ENCODE data around the gene CAMSAP2.

The CAMSAP2 gene

GRCh38 chr1:200875416-200875815 lies 136.7 kb downstream of the CAMSAP2 start:
- DNase-seq (ENCODE audit: insufficient read length, low spot score): no peak
- no peak for FAIRE-seq

- FAIRE-seq (no peak), DNase-seq (ENCODE audit: insufficient read length, low spot score) (no peak)
Observed at GRCh38 chr1:200877010-200877409, 138.3 kb downstream of the CAMSAP2 start.

GRCh38 chr1:200877839-200878551 lies 139.3 kb downstream of the CAMSAP2 start:
- no peak for FAIRE-seq
- no peak for DNase-seq (ENCODE audit: insufficient read length, low spot score)

DNA sequence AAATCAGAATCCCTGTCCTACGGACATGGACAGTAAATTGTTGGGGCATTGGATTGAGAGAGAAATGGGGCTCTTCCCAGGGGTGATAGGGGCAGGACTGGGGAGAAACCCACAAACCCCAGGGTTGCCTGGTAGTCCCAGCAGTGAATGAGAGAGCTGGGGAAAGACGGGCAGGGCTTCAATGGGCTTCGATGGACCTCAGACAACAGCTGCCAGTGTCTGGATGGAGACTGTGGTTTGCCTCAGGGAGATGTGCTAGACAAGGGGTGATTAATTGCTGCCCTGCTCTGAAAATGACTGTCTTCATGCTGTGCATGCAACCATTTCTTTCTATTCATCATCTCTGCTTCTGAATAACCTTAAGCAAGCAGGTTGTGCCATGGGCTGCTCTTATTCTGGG lies 141.5 kb downstream of the CAMSAP2 start:
- DNase-seq (ENCODE audit: insufficient read length, low spot score): no peak
- FAIRE-seq: no peak

DNA sequence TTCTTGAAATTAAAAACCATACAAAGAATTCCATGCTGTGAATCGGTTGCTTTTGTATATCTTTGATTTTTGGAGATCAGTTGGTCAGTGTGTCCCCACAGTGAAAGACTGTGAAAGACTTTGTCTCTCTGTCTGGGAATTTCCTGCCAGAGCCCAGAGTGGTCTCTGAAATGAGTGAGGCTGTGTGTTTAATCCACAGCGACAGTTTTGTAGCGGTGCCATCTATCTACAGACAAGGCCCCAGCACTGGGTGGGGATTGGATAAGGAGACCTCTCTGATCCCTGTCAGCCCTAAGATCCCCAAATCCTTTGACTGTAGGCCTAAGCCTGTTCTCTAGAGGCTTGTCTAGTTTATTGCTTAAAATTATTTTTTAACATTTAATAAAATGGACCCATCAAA lies 144.4 kb downstream of the CAMSAP2 start:
- FAIRE-seq (no peak), DNase-seq (ENCODE audit: insufficient read length, low spot score) (no peak)

DNA sequence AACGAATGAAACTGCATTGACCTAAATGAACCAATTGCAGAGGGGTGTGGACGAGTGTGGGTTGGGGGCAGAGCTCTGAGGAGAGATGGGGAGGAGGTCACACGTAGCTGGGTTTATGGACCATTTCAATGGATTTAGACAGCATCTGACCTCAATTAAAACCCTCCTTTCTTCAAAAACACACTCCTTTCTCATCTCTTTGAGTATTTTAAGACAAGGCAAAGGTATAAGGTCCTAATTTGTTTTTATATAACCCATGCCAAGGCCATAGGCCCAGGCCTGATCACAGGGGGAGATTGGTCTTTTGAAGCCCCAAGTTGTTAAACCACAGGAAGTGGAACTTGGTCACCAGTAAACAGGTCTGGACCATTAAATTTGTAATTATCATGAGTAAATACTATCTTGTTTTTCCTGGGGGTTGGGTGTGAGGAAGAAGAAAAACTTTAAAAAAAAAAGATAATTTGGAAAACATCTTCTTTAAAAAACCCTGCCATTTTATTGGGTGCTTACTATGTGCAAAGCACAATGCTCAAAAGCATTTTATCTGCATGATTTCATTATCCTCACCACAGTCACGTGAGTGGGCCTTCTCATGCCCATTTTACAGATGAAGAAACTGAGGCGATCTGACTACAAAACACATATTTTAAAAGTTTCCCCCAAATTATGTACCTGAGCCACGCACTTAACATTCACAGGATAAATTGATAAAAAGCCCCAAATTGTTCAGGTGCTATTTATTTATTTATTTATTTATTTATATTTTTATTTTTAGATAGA lies 147.1 kb downstream of the CAMSAP2 start:
- FAIRE-seq: no peak

DNA sequence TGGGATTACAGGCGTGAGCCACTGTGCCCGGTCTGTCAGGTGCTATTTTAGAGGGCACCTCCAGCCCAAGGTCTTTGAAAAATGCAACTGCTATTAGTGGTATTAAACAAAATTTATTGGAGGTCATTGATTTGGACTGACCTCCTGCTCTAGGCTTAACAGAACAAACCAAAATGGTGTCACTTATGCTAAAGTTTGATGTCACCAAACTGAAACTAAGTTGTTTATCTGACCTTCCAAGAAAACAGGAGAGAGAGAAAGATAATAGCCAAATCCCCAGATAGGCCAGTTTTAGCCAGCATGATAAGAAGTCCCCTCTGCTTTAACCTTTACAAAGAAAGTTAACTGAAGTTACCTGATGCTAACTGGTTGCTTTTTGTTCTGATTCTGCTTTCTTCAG lies 147.9 kb downstream of the CAMSAP2 start:
- DNase-seq (ENCODE audit: insufficient read length, low spot score): no peak
- no peak for FAIRE-seq

More for the DNA sequence above, 147.1 kb downstream of the CAMSAP2 start:
- DNase-seq (ENCODE audit: insufficient read length, low spot score): no peak

- no peak for DNase-seq (ENCODE audit: insufficient read length, low spot score)
- no peak for FAIRE-seq
Observed at GRCh38 chr1:200887036-200887435, 148.3 kb downstream of the CAMSAP2 start.

- no peak for FAIRE-seq
- DNase-seq (ENCODE audit: insufficient read length, low spot score): no peak
Observed at GRCh38 chr1:200887772-200888348, 149.2 kb downstream of the CAMSAP2 start.

- FAIRE-seq (peak; percentile 63), DNase-seq (ENCODE audit: insufficient read length, low spot score) (peak; percentile 69)
Observed at GRCh38 chr1:200888349-200888838, 149.7 kb downstream of the CAMSAP2 start.

DNA sequence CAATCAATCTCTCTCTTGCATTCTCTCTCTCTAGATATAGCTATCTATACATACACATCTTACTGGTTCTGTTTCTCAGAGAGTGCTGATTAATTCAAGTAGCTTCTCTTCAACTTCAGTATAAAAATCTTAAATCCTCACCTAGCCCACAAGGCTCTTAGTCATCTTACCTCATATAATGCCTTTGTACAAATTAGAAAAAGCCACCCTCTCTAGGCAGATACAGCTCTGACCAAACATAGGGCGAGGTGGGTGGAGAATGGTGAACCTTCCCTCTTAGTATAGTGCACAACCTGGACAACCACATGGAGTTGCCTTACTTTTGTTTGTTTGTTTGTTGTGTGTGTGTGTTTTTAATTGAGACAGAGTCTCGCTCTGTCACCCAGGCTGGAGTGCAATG lies 150.9 kb downstream of the CAMSAP2 start:
- FAIRE-seq (no peak), DNase-seq (ENCODE audit: insufficient read length, low spot score) (no peak)

DNA sequence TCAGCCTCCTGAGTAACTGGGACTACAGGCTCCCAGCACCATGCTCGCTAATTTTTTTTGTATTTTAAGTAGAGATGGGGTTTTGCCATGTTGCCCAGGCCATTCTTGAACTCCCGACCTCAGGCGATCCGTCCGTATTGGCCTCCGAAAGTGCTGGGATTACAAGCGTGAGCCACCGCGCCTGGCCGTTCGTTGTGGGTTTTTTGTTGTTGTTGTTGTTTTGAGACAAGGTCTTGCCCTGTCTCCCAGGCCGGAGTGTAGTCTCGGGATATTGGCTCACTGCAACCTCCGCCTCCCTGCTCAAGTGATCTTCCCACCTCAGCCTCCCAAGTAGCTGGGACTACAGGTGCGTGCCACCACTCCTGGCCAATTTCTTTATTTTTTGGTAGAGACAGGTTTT lies 151.3 kb downstream of the CAMSAP2 start:
- no peak for FAIRE-seq
- DNase-seq (ENCODE audit: insufficient read length, low spot score): no peak

DNA sequence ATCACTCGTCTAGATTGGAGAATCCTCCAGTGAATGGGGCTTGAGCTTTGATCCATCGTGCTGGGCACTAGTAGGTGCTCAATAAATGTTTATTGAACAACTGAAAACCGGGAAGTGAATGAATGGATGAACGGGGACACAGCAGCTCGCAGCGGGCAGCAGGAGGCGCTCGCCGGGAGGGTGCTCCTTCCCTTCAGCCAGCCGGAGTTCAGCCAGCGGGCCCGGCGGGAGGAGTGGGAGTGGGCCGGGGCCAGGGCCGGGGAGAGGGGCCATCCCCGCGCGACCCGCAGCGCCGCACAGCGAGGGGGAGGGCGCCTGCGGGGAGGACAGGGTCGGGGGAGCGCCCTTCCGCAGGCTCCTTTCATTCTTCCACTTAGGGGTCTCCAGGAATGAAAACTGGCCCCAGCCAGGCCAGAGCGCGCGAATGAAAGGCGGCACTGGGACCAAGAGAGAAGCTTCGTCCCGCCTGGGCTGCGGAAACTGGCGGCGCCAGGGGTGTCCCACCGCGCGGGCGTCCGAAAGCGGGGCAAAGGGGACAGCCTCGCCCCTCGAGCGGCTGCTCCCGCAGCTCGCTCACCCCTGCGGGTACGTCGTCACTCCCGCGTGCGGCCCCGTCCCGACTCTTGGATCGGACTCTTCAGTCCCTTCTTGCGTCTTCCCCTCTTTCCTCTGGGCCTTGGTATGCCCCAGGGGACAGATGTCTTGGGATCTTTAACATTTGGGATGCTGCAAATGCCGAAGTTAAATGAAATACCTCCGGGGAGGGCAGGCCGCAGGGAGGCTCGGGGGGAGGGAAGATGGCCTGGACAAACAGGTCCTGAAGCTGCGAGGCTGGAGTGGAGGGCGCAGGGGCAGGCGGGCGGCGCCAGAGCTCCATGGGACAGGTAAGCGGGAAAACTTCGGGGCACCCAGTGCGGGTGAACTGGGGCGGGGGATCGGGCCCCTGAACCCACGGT lies 152.4 kb downstream of the CAMSAP2 start:
- peak; percentile 13 for FAIRE-seq
- DNase-seq (ENCODE audit: insufficient read length, low spot score): peak; percentile 74

- FAIRE-seq (no peak), DNase-seq (ENCODE audit: insufficient read length, low spot score) (no peak)
Observed at GRCh38 chr1:200891774-200892157, 153.1 kb downstream of the CAMSAP2 start.

- FAIRE-seq (no peak), DNase-seq (ENCODE audit: insufficient read length, low spot score) (no peak)
Observed at GRCh38 chr1:200892546-200892945, 153.9 kb downstream of the CAMSAP2 start.

GRCh38 chr1:200892958-200893357 lies 154.3 kb downstream of the CAMSAP2 start:
- no peak for DNase-seq (ENCODE audit: insufficient read length, low spot score)
- FAIRE-seq: no peak

DNA sequence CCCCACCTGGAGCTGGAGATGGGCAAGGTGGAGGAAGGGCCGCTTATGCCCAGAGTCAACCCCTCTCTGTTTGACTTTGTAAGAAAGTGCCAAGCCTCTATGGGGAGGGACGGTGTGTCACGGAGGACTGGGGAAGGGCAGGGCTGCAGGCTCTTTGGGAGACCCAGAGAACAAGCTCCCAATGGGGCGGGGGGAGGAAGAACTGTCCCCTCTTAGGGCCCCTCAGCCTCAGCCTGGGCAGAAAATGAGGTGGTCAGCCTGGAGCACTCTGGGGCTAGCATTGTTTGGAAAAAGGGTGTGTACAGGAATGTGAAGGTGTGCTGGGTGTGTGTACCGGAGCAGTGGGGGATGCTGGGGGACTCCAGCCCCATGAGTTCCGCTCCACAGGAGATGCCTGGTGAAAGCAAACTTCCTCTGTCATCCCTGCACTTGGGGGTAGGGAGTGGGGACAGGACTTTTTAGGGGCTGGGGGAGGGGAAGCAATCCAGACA lies 154.8 kb downstream of the CAMSAP2 start:
- FAIRE-seq (no peak), DNase-seq (ENCODE audit: insufficient read length, low spot score) (no peak)

GRCh38 chr1:200894712-200895442 lies 156.2 kb downstream of the CAMSAP2 start, which contains the start of gene INAVA:
TSS of gene INAVA (plus strand) at chr1:200894900. CDS start at chr1:200898401, 3,501 bp downstream.
- no peak for DNase-seq (ENCODE audit: insufficient read length, low spot score)
- FAIRE-seq: no peak

- FAIRE-seq (no peak), DNase-seq (ENCODE audit: insufficient read length, low spot score) (no peak)
Observed at GRCh38 chr1:200895443-200895789, 156.7 kb downstream of the CAMSAP2 start.

Measured in HTR-8/SVneo (cell line).